Measurements from ENCODE around the gene FOXP3.

The FOXP3 gene

GRCh38 chrX:49228185-49228584, 36.3 kb downstream of the FOXP3 start:
- no peak for TF ChIP-seq CTCF (IDR thresholded peaks at IDR 0.05; ENCODE audit: low read depth, low read length, missing control alignments)
- H3K27me3 ChIP-seq (replicated peaks), result no peaks in the 10 kb centered on the region
- in situ Hi-C loops (cut with HindIII; ENCODE audit: low pct_ligation_motif_present, low sequenced_read_pairs), result no loop called here

GRCh38 chrX:49227726-49228125, 36.8 kb downstream of the FOXP3 start:
- H3K36me3 ChIP-seq (replicated peaks), result no peaks in the 10 kb centered on the region
- no peak overlapping the region for H3K4me3 ChIP-seq (ENCODE audit: low read depth, low read length)
- H3K27ac ChIP-seq, result no peak overlapping the region
- no peak for TF ChIP-seq CTCF (IDR thresholded peaks at IDR 0.05; ENCODE audit: low read depth, low read length, missing control alignments)
- in situ Hi-C loops (cut with HindIII; ENCODE audit: low pct_ligation_motif_present, low sequenced_read_pairs), result no loop called here
- DNase-seq, result no peak
- H3K27me3 ChIP-seq (replicated peaks), result no peaks in the 10 kb centered on the region

More at GRCh38 chrX:49228185-49228584, 36.3 kb downstream of the FOXP3 start:
- DNase-seq, result no peak
- no peaks in the 10 kb centered on the region for H3K36me3 ChIP-seq (replicated peaks)
- H3K27ac ChIP-seq, result no peak overlapping the region
- H3K4me3 ChIP-seq (ENCODE audit: low read depth, low read length), result no peak overlapping the region

GRCh38 chrX:49226946-49227345, 37.6 kb downstream of the FOXP3 start:
- no peak for TF ChIP-seq CTCF (IDR thresholded peaks at IDR 0.05; ENCODE audit: low read depth, low read length, missing control alignments)
- Histone ChIP-seq H3K4me3 (ENCODE audit: low read depth, low read length) (no peak overlapping the region), H3K27me3 (replicated peaks) (no peaks in the 10 kb centered on the region), H3K27ac (no peak overlapping the region), H3K36me3 (replicated peaks) (no peaks in the 10 kb centered on the region)
- in situ Hi-C loops (cut with HindIII; ENCODE audit: low pct_ligation_motif_present, low sequenced_read_pairs), result no loop called here
- DNase-seq, result no peak

GRCh38 chrX:49225858-49226257, 38.7 kb downstream of the FOXP3 start:
- in situ Hi-C loops (cut with HindIII; ENCODE audit: low pct_ligation_motif_present, low sequenced_read_pairs), result no loop called here
- TF ChIP-seq CTCF (IDR thresholded peaks at IDR 0.05; ENCODE audit: low read depth, low read length, missing control alignments), result no peak
- DNase-seq, result no peak
- Histone ChIP-seq H3K27ac (no peak overlapping the region), H3K27me3 (replicated peaks) (no peaks in the 10 kb centered on the region), H3K4me3 (ENCODE audit: low read depth, low read length) (no peak overlapping the region), H3K36me3 (replicated peaks) (no peaks in the 10 kb centered on the region)

GRCh38 chrX:49221868-49222267, 42.6 kb downstream of the FOXP3 start:
- Histone ChIP-seq H3K4me3 (ENCODE audit: low read depth, low read length) (no peak overlapping the region), H3K36me3 (replicated peaks) (no peaks in the 10 kb centered on the region), H3K27me3 (replicated peaks) (no peaks in the 10 kb centered on the region), H3K27ac (no peak overlapping the region)
- in situ Hi-C loops (cut with HindIII; ENCODE audit: low pct_ligation_motif_present, low sequenced_read_pairs), result no loop called here
- no peak for TF ChIP-seq CTCF (IDR thresholded peaks at IDR 0.05; ENCODE audit: low read depth, low read length, missing control alignments)
- no peak for DNase-seq

GRCh38 chrX:49220100-49220499, 44.4 kb downstream of the FOXP3 start:
- in situ Hi-C loops (cut with HindIII; ENCODE audit: low pct_ligation_motif_present, low sequenced_read_pairs), result no loop called here
- Histone ChIP-seq H3K27ac (no peak overlapping the region), H3K4me3 (ENCODE audit: low read depth, low read length) (no peak overlapping the region), H3K27me3 (replicated peaks) (no peaks in the 10 kb centered on the region), H3K36me3 (replicated peaks) (no peaks in the 10 kb centered on the region)
- TF ChIP-seq CTCF (IDR thresholded peaks at IDR 0.05; ENCODE audit: low read depth, low read length, missing control alignments), result no peak
- no peak for DNase-seq
